Spinal cord (tissue), 4 donors: ENCODE results near the gene P3H3. TPM values are rescaled to one million over a fixed set of nuclear protein-coding genes. Genes with fewer than 3 reads are reported as not detected.

Source experiments
- polyA plus RNA-seq, 2 donors: library from polyadenylated mRNA; unstranded; fragments of 120-200 nt; gene quantifications; one replicate each; pipeline ENCODE4 v1.2.1, GENCODE V29; 2013; ENCODE audit not compliant: insufficient read length in 2 of 2
- total RNA-seq, 2 donors: library from RNA; depleted of rRNA in 1 of 2; stranded (reverse); fragments of 120-200 nt in 1 of 2; fragments of >200 nt in 1 of 2; gene quantifications; one replicate each; pipeline versions ENCODE4 v1.2.3 to v1.2.4, GENCODE V29; 2013 to 2014

Gene P3H3
- total and polyA plus RNA-seq, 4 donors, result 22.7 to 42.3 (median 27.2) TPM

Other genes with a start within 250 kb of the P3H3 start
- gene CHD4, start 221.0 kb upstream of the P3H3 start, total RNA-seq, result 100 to 1,000 TPM; 179 to 185 TPM
- 100 to 1,000 TPM; 177 to 185 TPM for gene CHD4, start 221.0 kb upstream of the P3H3 start, polyA plus RNA-seq
- gene LPAR5, start 192.4 kb upstream of the P3H3 start, total RNA-seq, result 1 to 10 TPM; 2.5 to 3.5 TPM
- gene LPAR5, start 192.4 kb upstream of the P3H3 start, polyA plus RNA-seq, result 1 to 10 TPM; 6.0 to 9.1 TPM
- gene ACRBP, start 181.0 kb upstream of the P3H3 start, total RNA-seq, result 1 to 10 TPM in 1 of 2 donors, under 1 TPM in 1; 0.69 to 3.9 TPM
- 1 to 10 TPM; 1.9 to 3.6 TPM for gene ACRBP, start 181.0 kb upstream of the P3H3 start, polyA plus RNA-seq
- gene ING4, start 165.3 kb upstream of the P3H3 start, total RNA-seq, result 10 to 100 TPM; 87.5 to 90.5 TPM
- gene ING4, start 165.3 kb upstream of the P3H3 start, polyA plus RNA-seq, result 100 to 1,000 TPM in 1 of 2 donors, 10 to 100 TPM in 1; 94.6 to 104 TPM
- gene ZNF384, start 139.0 kb upstream of the P3H3 start, total RNA-seq, result 10 to 100 TPM; 14.9 to 33.8 TPM
- 10 to 100 TPM; 66.6 to 80.2 TPM for gene ZNF384, start 139.0 kb upstream of the P3H3 start, polyA plus RNA-seq
- gene PIANP, start 127.6 kb upstream of the P3H3 start, total RNA-seq, result 1 to 10 TPM; 2.0 to 3.8 TPM
- 10 to 100 TPM; 81.7 to 86.8 TPM for gene PIANP, start 127.6 kb upstream of the P3H3 start, polyA plus RNA-seq
- gene COPS7A, start 104.4 kb upstream of the P3H3 start, total RNA-seq, result 10 to 100 TPM; 43.4 to 80.4 TPM
- 10 to 100 TPM; 83.5 to 98.0 TPM for gene COPS7A, start 104.4 kb upstream of the P3H3 start, polyA plus RNA-seq
- gene MLF2, start 75.3 kb upstream of the P3H3 start, total RNA-seq, result 100 to 1,000 TPM in 1 of 2 donors, 10 to 100 TPM in 1; 91.4 to 157 TPM
- 100 to 1,000 TPM; 300 to 319 TPM for gene MLF2, start 75.3 kb upstream of the P3H3 start, polyA plus RNA-seq
- gene PTMS, start 62.0 kb upstream of the P3H3 start, total RNA-seq, result 100 to 1,000 TPM in 1 of 2 donors, 10 to 100 TPM in 1; 50.7 to 191 TPM
- 100 to 1,000 TPM; 916 to 927 TPM for gene PTMS, start 62.0 kb upstream of the P3H3 start, polyA plus RNA-seq
- gene LAG3, start 55.9 kb upstream of the P3H3 start, total RNA-seq, result under 1 TPM in 1 of 2 donors, not detected in 1; 0.33 TPM
- 1 to 10 TPM in 1 of 2 donors, under 1 TPM in 1; 0.93 to 1.6 TPM for gene LAG3, start 55.9 kb upstream of the P3H3 start, polyA plus RNA-seq
- 10 to 100 TPM; 11.3 to 15.4 TPM for gene CD4, start 38.9 kb upstream of the P3H3 start, total RNA-seq
- gene CD4, start 38.9 kb upstream of the P3H3 start, polyA plus RNA-seq, result 10 to 100 TPM; 13.0 to 16.6 TPM
- gene GPR162, start 6.6 kb upstream of the P3H3 start, total RNA-seq, result 10 to 100 TPM; 43.4 to 54.2 TPM
- gene GPR162, start 6.6 kb upstream of the P3H3 start, polyA plus RNA-seq, result 100 to 1,000 TPM; 113 to 128 TPM
- gene GNB3, start 12.5 kb downstream of the P3H3 start, total RNA-seq, result 1 to 10 TPM; 2.5 to 5.1 TPM
- gene GNB3, start 12.5 kb downstream of the P3H3 start, polyA plus RNA-seq, result 10 to 100 TPM; 12.0 to 27.0 TPM
- gene CDCA3, start 22.9 kb downstream of the P3H3 start, total RNA-seq, result 10 to 100 TPM in 1 of 2 donors, 1 to 10 TPM in 1; 4.8 to 17.2 TPM
- gene CDCA3, start 22.9 kb downstream of the P3H3 start, polyA plus RNA-seq, result 10 to 100 TPM; 17.7 to 22.5 TPM
- 10 to 100 TPM; 78.6 to 80.1 TPM for gene USP5, start 23.7 kb downstream of the P3H3 start, total RNA-seq
- gene USP5, start 23.7 kb downstream of the P3H3 start, polyA plus RNA-seq, result 100 to 1,000 TPM in 1 of 2 donors, 10 to 100 TPM in 1; 99.0 to 101 TPM
- 100 to 1,000 TPM; 413 to 837 TPM for gene TPI1, start 39.1 kb downstream of the P3H3 start, total RNA-seq
- gene TPI1, start 39.1 kb downstream of the P3H3 start, polyA plus RNA-seq, result 100 to 1,000 TPM; 519 to 535 TPM
- 1 to 10 TPM; 3.5 to 5.4 TPM for gene SPSB2, start 44.9 kb downstream of the P3H3 start, total RNA-seq
- gene SPSB2, start 44.9 kb downstream of the P3H3 start, polyA plus RNA-seq, result 1 to 10 TPM; 5.7 to 10.0 TPM
- gene LRRC23, start 76.4 kb downstream of the P3H3 start, total RNA-seq, result 10 to 100 TPM; 13.5 to 25.5 TPM
- 10 to 100 TPM; 25.1 to 25.3 TPM for gene LRRC23, start 76.4 kb downstream of the P3H3 start, polyA plus RNA-seq
- 100 to 1,000 TPM; 118 to 307 TPM for gene ENO2, start 86.2 kb downstream of the P3H3 start, total RNA-seq
- 100 to 1,000 TPM; 615 to 640 TPM for gene ENO2, start 86.2 kb downstream of the P3H3 start, polyA plus RNA-seq
- gene ATN1, start 99.6 kb downstream of the P3H3 start, total RNA-seq, result 10 to 100 TPM; 23.1 to 24.9 TPM
- 100 to 1,000 TPM; 208 to 228 TPM for gene ATN1, start 99.6 kb downstream of the P3H3 start, polyA plus RNA-seq
- gene RNU7-1, start 115.4 kb downstream of the P3H3 start, total RNA-seq, result not detected
- gene RNU7-1, start 115.4 kb downstream of the P3H3 start, polyA plus RNA-seq, result 10 to 100 TPM; 16.2 to 21.9 TPM
- gene C12orf57, start 115.6 kb downstream of the P3H3 start, total RNA-seq, result 100 to 1,000 TPM; 108 to 376 TPM
- gene C12orf57, start 115.6 kb downstream of the P3H3 start, polyA plus RNA-seq, result 100 to 1,000 TPM; 220 to 243 TPM
- 1 to 10 TPM; 8.4 to 9.3 TPM for gene PTPN6, start 122.9 kb downstream of the P3H3 start, total RNA-seq
- 1 to 10 TPM; 5.7 to 7.9 TPM for gene PTPN6, start 122.9 kb downstream of the P3H3 start, polyA plus RNA-seq
- 100 to 1,000 TPM in 1 of 2 donors, 10 to 100 TPM in 1; 88.4 to 226 TPM for gene PHB2, start 142.3 kb downstream of the P3H3 start, total RNA-seq
- 100 to 1,000 TPM; 174 to 185 TPM for gene PHB2, start 142.3 kb downstream of the P3H3 start, polyA plus RNA-seq
- gene EMG1, start 142.5 kb downstream of the P3H3 start, total RNA-seq, result 10 to 100 TPM; 18.9 to 43.1 TPM
- gene EMG1, start 142.5 kb downstream of the P3H3 start, polyA plus RNA-seq, result 10 to 100 TPM; 30.1 to 33.3 TPM
- gene LPCAT3, start 190.1 kb downstream of the P3H3 start, total RNA-seq, result 10 to 100 TPM; 12.7 to 20.4 TPM
- 10 to 100 TPM; 35.5 to 42.3 TPM for gene LPCAT3, start 190.1 kb downstream of the P3H3 start, polyA plus RNA-seq
- gene C1S, start 232.3 kb downstream of the P3H3 start, total RNA-seq, result 100 to 1,000 TPM in 1 of 2 donors, 10 to 100 TPM in 1; 77.6 to 122 TPM
- 10 to 100 TPM; 19.1 to 41.3 TPM for gene C1S, start 232.3 kb downstream of the P3H3 start, polyA plus RNA-seq